GM10248 (cell line): ENCODE data around the gene ZFP36L2.

ENCODE experiments used
- CTCF ChIA-PET: fragments of 300-600 bp; sonication (Branson Sonifier 250); formaldehyde crosslinking; extraction: SDS; loops from one replicate; lab custom pipeline; 2021; ENCODE audit warnings: antibody characterized with exemption; lab: Yijun Ruan, JAX
- POLR2A ChIA-PET: fragments of 350-650 bp; sonication (Branson Sonifier 250); formaldehyde crosslinking; extraction: SDS; loops from one replicate; lab custom pipeline; 2020; ENCODE audit warnings: antibody characterized with exemption; lab: Yijun Ruan, JAX
- DNase-seq: peaks from one replicate; pipeline ENCODE4 v3.0.0; 2012; ENCODE audit errors: extremely low spot score
- TF ChIP-seq, protein P1 (sequence below): IDR thresholded peaks from 2 replicates; pipeline ENCODE4 v1.5.1; 2012; ENCODE audit warnings: mild to moderate bottlenecking, low read depth; ENCODE audit errors: extremely low read depth, missing control alignments, control extremely low read depth

Gene ZFP36L2

DNA sequence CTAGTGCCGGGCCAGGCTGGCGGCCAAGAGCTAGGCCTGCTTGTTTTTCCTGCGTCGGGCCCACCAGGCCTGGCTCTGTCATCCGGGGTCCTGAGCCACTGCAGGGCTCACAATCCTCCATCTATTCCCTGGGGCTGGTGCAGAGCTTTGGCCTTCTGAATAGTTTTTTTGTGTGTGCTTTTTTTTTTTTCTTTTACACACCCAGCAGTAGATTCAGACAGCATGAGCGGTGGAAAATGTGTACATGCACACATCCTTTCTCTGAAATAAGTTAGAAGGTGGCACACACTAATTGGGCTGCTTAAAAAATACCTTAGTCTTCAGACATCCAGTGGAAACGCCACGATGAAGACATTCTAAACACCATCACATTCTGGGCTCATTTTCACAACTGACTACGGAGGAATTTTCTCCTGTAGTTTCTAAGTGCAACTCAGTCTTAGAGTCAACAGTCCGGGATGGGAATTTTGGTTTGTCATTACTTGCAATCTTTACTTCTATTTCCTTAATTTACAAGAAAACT lies 6.1 kb downstream of the ZFP36L2 start:
- POLR2A ChIA-PET: no interaction called here

DNA sequence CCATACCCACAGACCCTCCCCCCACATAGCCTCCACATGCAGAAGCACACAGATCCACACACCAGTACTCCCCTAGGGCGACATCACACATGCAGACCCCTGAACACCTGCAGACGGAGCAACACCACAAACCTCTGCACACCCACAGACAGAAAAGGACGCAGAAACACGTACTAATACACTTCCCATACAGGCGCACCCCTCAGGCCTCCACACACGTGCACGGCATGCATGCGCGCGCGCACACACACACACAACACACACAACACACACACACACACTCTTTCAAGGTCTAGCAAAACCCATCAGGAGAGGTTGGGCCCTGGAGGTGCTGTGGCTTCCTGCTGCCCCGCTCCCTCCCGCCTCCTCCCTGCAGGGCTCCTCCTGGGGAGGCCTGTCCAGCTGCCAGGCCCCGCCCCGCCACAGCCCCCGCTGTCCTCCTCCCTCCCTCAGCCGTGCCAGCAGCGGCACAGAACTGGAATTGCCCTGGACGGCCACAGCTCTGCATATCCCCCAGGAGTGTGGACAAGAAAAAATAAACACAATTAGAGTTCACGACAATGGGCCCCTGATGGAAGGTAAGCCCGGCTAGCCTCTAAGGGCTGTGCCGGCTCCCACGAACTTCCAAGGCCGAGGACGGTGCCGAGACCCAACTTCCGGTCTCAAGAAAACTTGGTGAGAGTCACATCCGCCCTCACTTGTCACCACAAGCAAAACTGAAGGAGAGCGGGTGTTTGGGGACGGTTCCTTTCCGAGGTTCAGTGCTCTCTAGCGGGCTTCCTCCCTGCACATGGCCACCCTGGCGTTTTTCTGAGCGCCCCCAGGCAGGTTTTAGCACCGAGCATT lies 6.8 kb downstream of the ZFP36L2 start:
- TF ChIP-seq, protein P1, sequence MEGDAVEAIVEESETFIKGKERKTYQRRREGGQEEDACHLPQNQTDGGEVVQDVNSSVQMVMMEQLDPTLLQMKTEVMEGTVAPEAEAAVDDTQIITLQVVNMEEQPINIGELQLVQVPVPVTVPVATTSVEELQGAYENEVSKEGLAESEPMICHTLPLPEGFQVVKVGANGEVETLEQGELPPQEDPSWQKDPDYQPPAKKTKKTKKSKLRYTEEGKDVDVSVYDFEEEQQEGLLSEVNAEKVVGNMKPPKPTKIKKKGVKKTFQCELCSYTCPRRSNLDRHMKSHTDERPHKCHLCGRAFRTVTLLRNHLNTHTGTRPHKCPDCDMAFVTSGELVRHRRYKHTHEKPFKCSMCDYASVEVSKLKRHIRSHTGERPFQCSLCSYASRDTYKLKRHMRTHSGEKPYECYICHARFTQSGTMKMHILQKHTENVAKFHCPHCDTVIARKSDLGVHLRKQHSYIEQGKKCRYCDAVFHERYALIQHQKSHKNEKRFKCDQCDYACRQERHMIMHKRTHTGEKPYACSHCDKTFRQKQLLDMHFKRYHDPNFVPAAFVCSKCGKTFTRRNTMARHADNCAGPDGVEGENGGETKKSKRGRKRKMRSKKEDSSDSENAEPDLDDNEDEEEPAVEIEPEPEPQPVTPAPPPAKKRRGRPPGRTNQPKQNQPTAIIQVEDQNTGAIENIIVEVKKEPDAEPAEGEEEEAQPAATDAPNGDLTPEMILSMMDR: no peak
- POLR2A ChIA-PET: no interaction called here
- DNase-seq: peak; percentile 84
- CTCF ChIA-PET: interaction anchor here (1.1 to 3.1 kb wide), 5 partner anchors 7 to 91 kb away, joined by 3 to 18 read pairs (median 11); partner anchors contain the start of gene ZFP36L2

More for the DNA sequence above, 6.1 kb downstream of the ZFP36L2 start:
- TF ChIP-seq, protein P1: no peak
- CTCF ChIA-PET: interaction anchor here (1.0 to 2.3 kb wide), 5 partner anchors 9 to 91 kb away, joined by 3 to 16 read pairs (median 3); no protein-coding TSS in a partner anchor
- no peak for DNase-seq

DNA sequence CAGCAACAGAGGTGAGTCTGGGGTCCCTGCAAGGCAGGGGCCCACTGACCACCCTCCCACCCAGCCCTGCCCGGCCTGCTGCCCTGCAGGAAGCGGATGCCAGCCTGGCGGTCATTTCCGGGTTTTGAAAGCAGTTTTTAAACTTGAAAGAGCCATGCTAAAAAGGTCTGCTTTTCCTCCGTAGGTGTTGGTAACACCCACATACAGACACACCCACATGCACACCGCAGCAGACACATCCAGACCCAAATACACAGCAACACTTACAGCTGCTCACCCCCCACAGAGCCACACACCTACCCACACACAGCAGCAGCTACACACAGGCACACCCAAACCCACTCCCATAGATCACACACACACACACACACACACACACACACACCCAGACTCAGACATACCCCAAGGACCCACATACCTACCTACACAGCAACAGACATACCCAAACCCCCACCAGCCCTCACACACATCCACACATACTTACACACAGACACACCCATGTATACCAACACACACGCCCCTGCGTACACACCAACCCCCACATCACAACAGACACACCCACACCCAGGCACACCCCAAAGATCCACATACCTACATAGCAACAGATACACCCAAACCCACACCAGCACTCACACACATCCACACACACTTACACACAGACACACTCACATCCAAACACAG lies 7.6 kb downstream of the ZFP36L2 start:
- CTCF ChIA-PET: interaction anchor here (1.0 to 3.1 kb wide), 5 partner anchors 8 to 266 kb away, joined by 3 to 18 read pairs (median 8); partner anchors contain the start of gene ZFP36L2
- DNase-seq: no peak
- POLR2A ChIA-PET: no interaction called here
- TF ChIP-seq, protein P1: no peak

DNA sequence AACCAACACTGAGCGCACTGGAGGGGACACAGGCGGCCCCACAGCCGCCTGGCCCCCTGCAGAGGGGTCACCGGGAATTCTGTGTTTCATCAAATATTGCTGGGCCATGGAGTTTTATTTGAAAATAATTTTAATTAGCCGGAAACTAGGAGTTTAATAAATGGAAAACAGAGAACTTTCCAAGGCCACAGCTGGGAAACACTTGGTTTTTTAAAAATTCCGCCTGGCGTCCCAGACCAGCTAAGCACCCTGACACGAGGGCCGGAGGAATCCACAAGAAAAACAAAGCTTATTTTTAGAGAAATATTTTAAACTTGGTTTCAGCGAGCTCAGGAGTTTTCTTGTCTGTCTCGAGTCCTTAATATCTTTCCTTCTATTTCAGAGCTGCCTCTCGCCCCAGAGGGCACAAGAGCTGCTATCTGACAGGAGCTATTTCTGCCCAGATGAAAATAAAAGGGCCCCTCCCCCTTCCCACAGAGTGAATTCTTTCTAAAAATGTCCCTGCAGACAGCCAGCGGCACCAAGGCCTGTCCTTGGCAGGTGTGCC lies 8.2 kb downstream of the ZFP36L2 start:
- no peak for DNase-seq
- CTCF ChIA-PET: interaction anchor here (1.0 to 3.1 kb wide), 6 partner anchors 9 to 266 kb away, joined by 3 to 18 read pairs (median 8); partner anchors contain the start of gene ZFP36L2
- TF ChIP-seq, protein P1: no peak
- POLR2A ChIA-PET: no interaction called here

GRCh38 chr2:43217228-43218154 lies 8.9 kb downstream of the ZFP36L2 start:
- CTCF ChIA-PET: interaction anchor here (1.0 to 3.1 kb wide), 6 partner anchors 10 to 267 kb away, joined by 3 to 18 read pairs (median 8); partner anchors contain the start of gene ZFP36L2
- TF ChIP-seq, protein P1: no peak
- POLR2A ChIA-PET: no interaction called here
- no peak for DNase-seq
